HG02610 (cell line): ENCODE results near the gene FBXL17.
"Not testable (repeated sequence)": the region's sequence is repeated elsewhere in the genome, so short reads cannot be mapped to it uniquely, and the experiment has no call there.

Experiments
- ATAC-seq: cut with Tn5 transposase; IDR thresholded peaks from one replicate; pipeline ENCODE4 v1.9.1; 2021; ENCODE audit warnings: mild to moderate bottlenecking, moderate library complexity; ENCODE audit not compliant: unreplicated experiment

Gene FBXL17

GRCh38 chr5:108312258-108312657 is 69.6 kb downstream of the FBXL17 start:
- no peak for ATAC-seq

- ATAC-seq, result no peak
Measured at GRCh38 chr5:108311682-108312081, 70.2 kb downstream of the FBXL17 start.

GRCh38 chr5:108303611-108304010 is 78.3 kb downstream of the FBXL17 start:
- ATAC-seq, result no peak

GRCh38 chr5:108303086-108303485 is 78.8 kb downstream of the FBXL17 start:
- ATAC-seq, result no peak

- ATAC-seq, result no peak
Measured at GRCh38 chr5:108297042-108297601, 84.8 kb downstream of the FBXL17 start.

DNA sequence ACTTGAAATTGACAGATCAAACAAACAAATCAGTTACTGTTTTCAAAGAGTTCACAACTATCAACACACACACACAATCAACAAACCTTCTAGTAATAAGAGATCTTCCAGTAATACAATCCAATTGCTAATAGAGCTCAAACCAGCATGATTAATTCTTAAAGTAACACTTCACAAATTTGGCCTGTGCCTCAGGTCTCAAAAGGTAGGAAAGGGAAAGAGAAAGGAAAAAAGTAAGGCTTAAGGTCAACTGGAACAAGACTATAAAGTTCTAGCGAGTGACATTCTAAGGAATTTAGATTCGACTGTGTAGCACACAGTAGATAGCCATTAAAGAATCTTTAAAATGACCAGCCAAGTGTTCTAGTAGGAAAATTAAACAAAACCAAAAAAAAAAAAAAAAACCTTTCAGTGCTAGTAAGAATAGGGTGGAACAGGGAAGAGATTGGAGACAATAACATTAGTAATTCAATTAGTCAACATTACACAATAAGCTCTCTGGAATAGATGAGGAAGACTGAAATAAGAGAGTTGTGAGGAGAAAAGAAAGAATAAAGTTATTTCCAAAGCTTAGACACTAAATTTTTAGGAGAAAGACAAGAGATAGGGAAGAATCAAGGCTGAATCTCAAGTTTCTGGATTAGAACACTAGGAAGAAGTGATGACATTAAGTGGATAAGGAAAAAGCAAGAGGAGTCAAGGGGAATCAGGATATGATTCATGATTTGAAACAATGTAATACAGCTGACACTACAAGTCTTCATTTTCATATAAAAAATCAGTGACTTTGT is 86.1 kb downstream of the FBXL17 start:
- no peak for ATAC-seq

DNA sequence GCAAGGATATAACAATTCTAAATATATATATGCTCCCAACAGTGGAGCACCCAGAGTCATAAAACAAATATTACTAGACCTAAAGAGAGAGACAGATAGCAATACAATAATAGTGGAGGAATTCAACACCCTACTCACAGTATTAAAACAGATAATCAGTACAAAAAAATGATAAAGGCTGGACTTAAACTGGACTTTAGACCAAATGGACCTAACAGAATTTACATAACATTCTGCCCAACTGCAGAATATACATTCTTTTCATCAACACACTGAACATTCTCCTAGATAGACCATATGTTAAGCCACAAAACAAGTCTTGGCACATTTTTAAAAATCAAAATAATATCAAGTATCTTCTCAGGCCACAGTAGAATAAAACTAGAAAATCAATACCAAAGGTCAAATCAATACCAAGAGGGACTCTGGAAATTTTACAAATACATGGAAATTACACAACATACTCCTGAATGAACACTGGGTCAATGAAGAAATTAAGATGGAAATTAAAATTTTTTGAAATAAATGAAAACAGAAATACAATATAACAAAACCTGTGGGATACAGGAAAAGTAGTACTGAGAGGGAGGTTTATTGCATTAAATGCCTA is 100.8 kb downstream of the FBXL17 start:
- ATAC-seq, result no peak

DNA sequence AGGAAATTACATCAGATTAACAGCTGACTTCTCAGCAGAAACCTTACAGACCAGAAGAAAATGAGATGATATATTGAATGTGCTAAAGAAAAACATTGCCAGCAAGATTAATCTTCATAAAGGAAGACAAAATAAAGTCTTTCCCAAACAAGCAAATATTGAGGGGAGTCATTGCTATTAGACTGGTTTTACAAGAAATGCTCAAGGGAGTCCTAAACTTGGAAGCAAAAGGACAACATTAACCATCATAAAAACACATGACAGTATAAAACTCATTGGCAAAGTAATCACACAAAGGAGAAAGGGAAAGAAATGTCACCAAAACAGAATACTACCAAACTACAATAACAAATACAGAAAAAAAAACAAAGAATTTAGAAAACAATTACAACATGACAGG is 101.7 kb downstream of the FBXL17 start:
- ATAC-seq, result no peak

GRCh38 chr5:108278285-108279240 is 103.3 kb downstream of the FBXL17 start:
- no peak for ATAC-seq

DNA sequence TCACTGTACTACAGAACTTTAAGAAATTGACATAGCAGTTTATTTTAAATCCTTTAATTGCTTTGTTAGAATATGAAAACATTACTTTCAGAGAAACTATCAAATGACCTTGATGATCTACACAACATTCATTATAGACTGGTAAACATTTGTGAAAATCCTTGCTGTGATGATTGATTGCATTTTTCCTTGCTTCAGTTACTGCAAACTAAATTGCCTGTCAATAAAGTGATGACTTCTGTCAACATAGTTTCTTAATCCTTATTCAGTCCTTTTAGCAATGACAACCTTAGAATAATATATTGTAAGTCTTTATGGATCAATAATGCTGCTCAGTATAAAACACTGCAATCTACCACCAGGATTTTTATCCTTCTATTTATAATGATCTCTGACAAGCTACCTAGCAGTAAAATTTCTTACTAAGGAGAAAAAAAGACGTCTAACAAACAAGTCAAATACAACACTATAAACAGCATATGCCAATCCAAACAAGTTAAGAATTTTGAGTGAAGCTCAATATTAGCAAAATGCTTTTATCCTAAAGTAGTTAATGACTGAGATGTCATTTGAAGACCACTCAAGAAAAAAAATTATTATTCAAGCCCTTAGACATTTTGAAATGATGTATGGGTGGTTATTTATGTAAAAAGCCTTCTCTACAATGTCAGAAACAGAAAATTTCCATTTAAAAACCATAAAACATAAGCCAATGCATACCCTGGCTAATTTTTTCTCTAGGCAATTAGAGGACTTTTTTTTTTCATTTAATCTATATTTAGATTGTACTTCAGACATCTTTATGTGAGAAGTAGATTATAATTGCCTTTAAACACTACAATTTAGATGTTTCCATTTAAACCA is 105.5 kb downstream of the FBXL17 start:
- no peak for ATAC-seq

- not testable (repeated sequence) for ATAC-seq
Measured at GRCh38 chr5:108274080-108274479, 107.8 kb downstream of the FBXL17 start.

DNA sequence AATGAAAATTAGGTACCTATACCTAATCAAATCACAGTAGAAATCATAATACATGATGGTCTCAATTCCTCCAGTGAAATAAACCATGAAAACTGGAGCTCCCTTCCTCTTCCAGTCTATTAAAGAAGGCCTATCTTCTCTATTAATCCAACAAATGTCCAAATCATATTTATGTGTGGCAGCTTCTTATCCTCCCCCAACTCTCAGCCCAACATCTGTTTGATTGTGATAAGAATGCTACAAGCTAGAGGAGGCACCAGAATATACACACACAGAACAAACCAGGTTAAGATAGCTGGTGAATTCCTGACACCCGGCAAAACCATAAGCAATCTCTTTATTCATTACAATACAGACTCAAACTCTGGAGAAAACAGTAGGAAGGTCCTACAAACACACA is 110.8 kb downstream of the FBXL17 start:
- no peak for ATAC-seq

GRCh38 chr5:108266242-108266641 is 115.7 kb downstream of the FBXL17 start:
- no peak for ATAC-seq

- ATAC-seq, result no peak
Measured at GRCh38 chr5:108264533-108264932, 117.4 kb downstream of the FBXL17 start.

DNA sequence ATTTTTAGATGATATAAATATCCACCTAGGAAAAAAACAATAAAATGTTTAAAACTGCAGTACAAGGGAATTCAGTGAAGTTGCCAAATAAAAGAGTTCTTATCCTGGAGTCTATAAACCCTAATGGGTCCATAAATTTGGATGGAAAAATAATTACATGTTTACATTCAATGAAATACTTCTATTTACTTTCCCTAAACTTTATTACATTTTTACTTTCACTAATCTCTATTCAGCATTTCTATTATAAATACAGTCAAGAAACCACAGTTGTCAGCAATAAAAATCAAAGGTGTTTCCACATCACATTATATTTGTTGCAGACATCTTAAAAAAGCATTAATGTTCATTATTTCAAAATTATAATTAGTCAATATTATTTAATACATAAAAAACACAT is 118.6 kb downstream of the FBXL17 start:
- ATAC-seq, result no peak

DNA sequence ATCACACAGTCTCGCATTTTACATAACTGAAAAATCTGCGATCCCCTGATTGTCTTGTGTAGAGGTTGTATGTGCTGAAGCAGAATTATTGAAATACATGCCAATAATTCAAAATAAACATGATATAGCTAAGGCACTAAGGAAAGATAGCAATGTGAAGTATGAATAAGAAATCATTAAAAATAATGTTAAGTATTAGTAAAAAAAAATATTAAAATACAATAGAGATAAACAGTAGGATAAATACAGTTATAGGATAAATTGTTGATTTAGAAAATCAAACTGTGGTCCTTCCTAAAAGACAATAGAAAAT is 121.1 kb downstream of the FBXL17 start:
- no peak for ATAC-seq

DNA sequence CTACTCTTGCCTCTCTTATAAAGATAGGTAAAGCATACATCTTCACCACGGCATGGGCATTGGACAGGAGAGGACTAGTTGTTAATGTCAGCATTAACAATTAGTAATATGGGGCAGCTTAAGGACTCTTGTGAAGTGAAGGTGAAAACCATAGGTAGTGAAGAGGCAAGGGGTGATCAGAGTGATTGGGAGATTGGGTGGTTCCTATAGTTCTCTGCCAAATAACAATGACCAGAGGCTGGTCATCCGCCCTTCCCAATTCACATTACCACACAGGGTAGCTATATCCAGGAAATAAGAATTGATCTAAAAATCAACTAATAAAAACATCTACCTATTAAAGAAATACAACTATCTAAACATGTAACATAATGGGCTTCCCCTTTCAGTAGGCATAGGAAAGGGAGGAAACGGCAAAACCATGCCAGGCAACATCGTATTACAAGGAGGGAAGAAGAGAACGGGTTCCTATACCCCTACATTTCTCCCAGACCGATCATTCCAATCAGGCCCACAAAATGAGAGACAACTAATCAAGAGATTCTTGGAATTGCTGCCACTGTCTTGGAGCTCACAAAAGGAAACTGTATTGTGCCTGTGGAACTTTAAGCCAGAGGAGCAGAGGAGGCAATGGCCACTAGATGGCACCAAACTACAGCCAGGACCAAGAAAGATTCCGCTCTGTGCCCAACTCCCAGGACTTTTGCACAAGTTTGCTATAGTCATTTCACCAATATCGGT is 121.6 kb downstream of the FBXL17 start:
- ATAC-seq, result peak; percentile 80

DNA sequence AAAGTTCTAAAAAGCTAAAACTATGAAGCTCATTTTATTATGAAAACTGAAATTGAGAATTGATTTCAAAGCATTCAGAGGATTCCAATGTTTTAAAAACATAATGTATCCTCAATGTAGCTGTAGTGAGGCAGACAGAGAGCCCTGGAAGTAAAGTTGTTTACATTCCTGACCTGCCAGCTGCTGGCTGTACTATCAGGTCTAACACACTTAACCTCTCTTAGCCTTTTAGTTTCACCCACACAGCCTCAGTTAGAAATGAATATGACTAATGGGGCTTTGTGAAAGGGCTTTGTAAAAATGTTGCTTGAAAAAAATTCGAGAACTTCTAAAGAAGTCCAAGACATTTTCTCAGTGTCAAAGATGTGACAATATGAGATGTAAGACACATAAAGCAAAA is 122.6 kb downstream of the FBXL17 start:
- peak; percentile 37 for ATAC-seq

- ATAC-seq, result no peak
Measured at GRCh38 chr5:108257996-108258395, 123.9 kb downstream of the FBXL17 start.

DNA sequence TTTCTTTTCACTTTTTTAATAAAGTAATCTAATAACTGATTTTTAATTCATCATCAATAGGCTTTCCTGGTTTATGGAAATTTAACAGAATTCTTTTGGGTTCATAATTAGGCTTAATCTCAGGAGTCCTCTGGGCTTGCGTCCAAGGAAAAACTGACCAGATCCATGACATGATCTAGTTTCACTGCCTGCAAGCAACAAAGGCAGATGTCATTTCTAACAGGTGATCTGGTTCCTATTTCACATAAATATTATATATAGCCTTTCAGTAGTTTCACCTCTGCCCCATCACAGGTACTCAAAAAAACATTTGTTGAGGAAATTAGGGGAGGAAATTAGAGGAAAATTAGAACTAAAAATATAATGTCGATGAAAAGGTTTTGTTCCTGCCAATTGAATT is 126.4 kb downstream of the FBXL17 start:
- no peak for ATAC-seq
